Activated naive CD4-positive, alpha-beta T cell treated with anti-CD3 and anti-CD28 coated beads for 36 hours (primary cell): ENCODE data around the gene VASN. TPM values are rescaled to one million over a fixed set of nuclear protein-coding genes. Genes with fewer than 3 reads are reported as not detected.
A peak's percentile ranks its signal among the peaks of the same experiment; 100 is the strongest.
"Not testable (repeated sequence)": the region's sequence is repeated elsewhere in the genome, so short reads cannot be mapped to it uniquely, and the experiment has no call there.

Experiments
- CTCF ChIA-PET: fragments of 350-600 bp; sonication (Branson Sonifier 250); formaldehyde crosslinking; loops from one replicate; lab custom pipeline; 2021; ENCODE audit warnings: antibody characterized with exemption; lab: Charles Lee
- DNase-seq: peaks from one replicate; pipeline ENCODE4 v3.0.0-alpha.2; 2020
- H3K27ac Mint-ChIP-seq: one replicate; pipeline ENCODE4 v1.8.0; 2021; ENCODE audit warnings: mild to moderate bottlenecking, mixed read lengths
- H3K27me3 Mint-ChIP-seq: one replicate; pipeline ENCODE4 v1.8.0; 2021; ENCODE audit warnings: low read depth, mixed read lengths
- H3K36me3 Mint-ChIP-seq: one replicate; pipeline ENCODE4 v1.8.0; 2021; ENCODE audit warnings: low read depth, mixed read lengths
- H3K4me1 Mint-ChIP-seq: one replicate; pipeline ENCODE4 v1.8.0; 2021; ENCODE audit warnings: low read depth, mixed read lengths
- H3K4me3 Mint-ChIP-seq: one replicate; pipeline ENCODE4 v1.8.0; 2021; ENCODE audit warnings: mild to moderate bottlenecking, moderate library complexity, mixed read lengths
- H3K9me3 Mint-ChIP-seq: one replicate; pipeline ENCODE4 v1.8.0; 2021; ENCODE audit warnings: mixed read lengths
- intact Hi-C: fragments of 100-400 bp; cut with micrococcal nuclease; formaldehyde crosslinking; loops from one replicate; pipeline ENCODE4 v1.15.1; 2023
- total RNA-seq, 2 experiments: library from RNA; stranded (reverse); gene quantifications; one replicate each; pipeline ENCODE4 v1.2.3, GENCODE V29; 2021

Gene VASN
- total RNA-seq, 2 experiments from 2014 or later: not detected

DNA sequence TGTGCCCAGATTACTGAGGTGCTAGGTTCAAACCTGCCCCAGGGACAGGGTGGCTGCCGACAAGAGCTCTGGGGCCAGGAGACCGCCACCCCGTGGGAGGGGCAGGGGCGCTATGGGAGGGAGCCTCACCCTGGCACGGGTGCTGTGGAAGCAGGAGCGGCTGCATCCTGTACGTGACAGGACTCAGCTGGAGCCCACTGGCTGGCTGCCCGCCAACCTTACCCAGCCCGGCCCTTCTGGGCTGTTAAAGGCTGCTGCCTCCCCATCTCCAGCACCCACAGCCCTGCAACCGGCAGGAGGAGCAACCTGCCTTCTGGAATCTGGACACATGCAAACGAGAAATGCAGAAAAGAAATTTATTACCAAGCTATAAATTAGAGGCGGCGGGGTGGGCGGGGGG is 31.7 kb upstream of the VASN start:
- H3K27me3 Mint-ChIP-seq: no peaks in the 10 kb centered on the region
- DNase-seq: no peak
- no peak overlapping the region for H3K27ac Mint-ChIP-seq
- H3K4me3 Mint-ChIP-seq: no peak overlapping the region
- CTCF ChIA-PET: no interaction called here
- H3K9me3 Mint-ChIP-seq: no peaks in the 10 kb centered on the region
- H3K4me1 Mint-ChIP-seq: peaks cover 5% of the 10 kb centered on the region
- intact Hi-C loops: no loop called here
- peaks cover 4% of the 10 kb centered on the region for H3K36me3 Mint-ChIP-seq

- no peak overlapping the region for H3K27ac Mint-ChIP-seq
- H3K36me3 Mint-ChIP-seq: peaks cover 4% of the 10 kb centered on the region
- DNase-seq: no peak
- H3K9me3 Mint-ChIP-seq: no peaks in the 10 kb centered on the region
- CTCF ChIA-PET: interaction anchor here (0.7 kb wide), 1 partner anchor 50 kb away, joined by 3 read pairs; no protein-coding TSS in a partner anchor
- intact Hi-C loops: no loop called here
- peaks cover 5% of the 10 kb centered on the region for H3K4me1 Mint-ChIP-seq
- no peaks in the 10 kb centered on the region for H3K27me3 Mint-ChIP-seq
- no peak overlapping the region for H3K4me3 Mint-ChIP-seq
Measured at GRCh38 chr16:4340443-4340842, 31.2 kb upstream of the VASN start.

GRCh38 chr16:4341250-4341649 is 30.4 kb upstream of the VASN start:
- intact Hi-C loops: no loop called here
- Mint-ChIP-seq H3K36me3 (peaks cover 4% of the 10 kb centered on the region), H3K4me3 (no peak overlapping the region), H3K4me1 (peaks cover 7% of the 10 kb centered on the region), H3K9me3 (no peaks in the 10 kb centered on the region), H3K27me3 (no peaks in the 10 kb centered on the region), H3K27ac (no peak overlapping the region)
- no peak for DNase-seq
- CTCF ChIA-PET: interaction anchor here (0.7 to 1.2 kb wide), 3 partner anchors 9 to 52 kb away, joined by 3 to 4 read pairs (median 4); no protein-coding TSS in a partner anchor

GRCh38 chr16:4342866-4343744 is 28.5 kb upstream of the VASN start:
- Mint-ChIP-seq H3K9me3 (no peaks in the 10 kb centered on the region), H3K36me3 (peaks cover 4% of the 10 kb centered on the region), H3K27me3 (no peaks in the 10 kb centered on the region), H3K27ac (no peak overlapping the region), H3K4me3 (no peak overlapping the region), H3K4me1 (peaks cover 22% of the 10 kb centered on the region)
- intact Hi-C loops: no loop called here
- CTCF ChIA-PET: interaction anchor here (0.9 to 1.3 kb wide), 2 partner anchors 59 to 60 kb away, joined by 3 to 5 read pairs; no protein-coding TSS in a partner anchor
- DNase-seq: no peak

- H3K9me3 Mint-ChIP-seq, H3K27me3 Mint-ChIP-seq, H3K36me3 Mint-ChIP-seq, H3K4me3 Mint-ChIP-seq, H3K27ac Mint-ChIP-seq, DNase-seq, intact Hi-C loops: not testable (repeated sequence)
- peaks cover 28% of the 10 kb centered on the region for H3K4me1 Mint-ChIP-seq
- CTCF ChIA-PET: interaction anchor here (1.3 kb wide), 1 partner anchor 58 kb away, joined by 5 read pairs; no protein-coding TSS in a partner anchor
Measured at GRCh38 chr16:4344300-4344982, 27.2 kb upstream of the VASN start.

DNA sequence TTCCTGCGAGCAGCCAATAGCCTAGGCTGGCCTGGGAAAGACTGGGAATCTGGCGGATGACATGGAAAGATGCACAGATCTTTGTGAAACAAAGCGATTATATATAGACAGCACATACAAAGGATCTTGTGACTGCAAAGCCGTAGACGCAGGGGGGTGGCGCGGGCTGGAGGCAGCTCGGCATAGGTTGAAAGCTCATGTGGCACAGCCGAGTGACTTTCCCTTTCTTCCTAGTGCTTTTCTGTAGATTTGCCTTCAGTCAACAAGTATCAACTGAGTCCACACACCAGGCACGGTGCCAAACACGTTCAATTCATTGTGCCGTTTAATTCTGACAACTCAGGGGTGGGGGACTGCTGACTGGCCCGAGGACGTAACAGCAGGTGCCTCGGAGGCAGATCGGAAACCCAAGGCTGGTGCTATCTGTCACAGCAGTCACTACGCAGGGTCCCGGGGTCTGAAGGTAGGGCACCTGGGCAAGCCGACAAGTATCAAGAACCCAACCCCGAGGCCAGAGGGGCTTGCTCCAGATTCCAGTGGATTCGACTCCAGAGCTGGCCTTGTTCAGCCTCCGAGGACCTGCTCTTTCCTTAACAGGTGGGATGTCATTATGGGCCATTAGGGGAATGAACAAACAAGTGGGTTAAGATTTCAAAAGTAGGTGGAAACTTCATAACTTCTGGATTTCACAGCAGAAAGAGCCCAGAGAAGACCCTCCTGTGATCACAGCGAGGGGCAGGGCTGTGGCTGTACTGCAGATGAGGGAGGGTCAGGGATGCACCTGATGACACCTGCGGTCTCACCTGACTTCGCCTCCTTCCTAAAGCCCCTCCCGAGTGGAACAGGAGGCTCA is 26.4 kb upstream of the VASN start:
- CTCF ChIA-PET: interaction anchor here (1.4 to 1.7 kb wide), 2 partner anchors 13 to 17 kb away, joined by 5 read pairs; no protein-coding TSS in a partner anchor
- intact Hi-C loops: no loop called here
- H3K4me3 Mint-ChIP-seq: no peak overlapping the region
- H3K27me3 Mint-ChIP-seq: no peaks in the 10 kb centered on the region
- peaks cover 5% of the 10 kb centered on the region for H3K36me3 Mint-ChIP-seq
- no peak overlapping the region for H3K27ac Mint-ChIP-seq
- H3K9me3 Mint-ChIP-seq: no peaks in the 10 kb centered on the region
- H3K4me1 Mint-ChIP-seq: peaks cover 35% of the 10 kb centered on the region
- DNase-seq: no peak

DNA sequence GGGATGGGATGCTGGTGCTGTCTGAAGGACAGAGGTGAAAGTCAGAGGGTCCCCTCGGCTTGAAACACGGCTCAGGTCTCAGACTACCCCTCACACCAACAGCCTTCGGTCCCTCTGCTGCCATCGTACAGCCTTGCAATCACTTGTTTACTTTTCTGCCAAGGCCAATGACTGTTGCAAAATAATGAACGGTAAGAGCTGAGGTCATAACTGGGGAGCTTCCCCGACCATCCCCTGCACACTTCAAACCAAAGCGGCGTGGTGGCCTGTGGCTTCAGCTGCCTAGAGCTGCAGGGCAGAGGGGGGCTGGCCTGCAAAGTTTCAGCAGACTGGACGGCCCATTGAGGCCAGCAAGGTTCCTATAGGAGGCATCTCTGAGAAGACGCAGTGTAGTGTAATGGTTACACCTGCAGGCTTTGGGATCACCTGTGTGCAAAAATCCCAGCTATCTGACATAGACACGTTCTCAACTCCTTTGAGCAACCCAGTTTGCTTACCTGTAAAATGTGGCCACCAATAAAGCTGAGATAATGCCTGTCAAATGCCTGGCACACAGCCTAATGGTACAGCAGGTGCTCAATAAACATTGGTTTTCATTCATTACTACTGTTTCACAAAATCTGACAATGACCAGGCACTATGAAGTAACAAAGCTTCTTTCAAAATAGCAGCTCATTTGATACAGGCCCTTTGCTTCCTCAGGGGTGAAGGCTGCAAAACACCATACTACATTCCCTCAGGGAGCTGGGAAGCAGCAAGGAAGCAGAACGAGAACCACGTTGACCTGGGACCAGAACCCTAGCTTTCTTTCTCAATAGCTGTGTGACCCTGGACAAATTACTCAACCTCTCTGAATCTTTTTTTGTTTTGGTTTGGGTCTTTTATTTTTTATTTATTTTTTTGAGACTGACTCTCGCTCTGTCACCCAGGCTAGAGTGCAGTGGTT is 25.5 kb upstream of the VASN start:
- Mint-ChIP-seq H3K27me3 (no peaks in the 10 kb centered on the region), H3K4me3 (no peak overlapping the region), H3K4me1 (peaks cover 38% of the 10 kb centered on the region), H3K9me3 (no peaks in the 10 kb centered on the region), H3K27ac (no peak overlapping the region), H3K36me3 (peaks cover 8% of the 10 kb centered on the region)
- intact Hi-C loops: no loop called here
- CTCF ChIA-PET: interaction anchor here (0.8 to 1.7 kb wide), 4 partner anchors 11 to 38 kb away, joined by 3 to 5 read pairs (median 4); no protein-coding TSS in a partner anchor
- no peak for DNase-seq

DNA sequence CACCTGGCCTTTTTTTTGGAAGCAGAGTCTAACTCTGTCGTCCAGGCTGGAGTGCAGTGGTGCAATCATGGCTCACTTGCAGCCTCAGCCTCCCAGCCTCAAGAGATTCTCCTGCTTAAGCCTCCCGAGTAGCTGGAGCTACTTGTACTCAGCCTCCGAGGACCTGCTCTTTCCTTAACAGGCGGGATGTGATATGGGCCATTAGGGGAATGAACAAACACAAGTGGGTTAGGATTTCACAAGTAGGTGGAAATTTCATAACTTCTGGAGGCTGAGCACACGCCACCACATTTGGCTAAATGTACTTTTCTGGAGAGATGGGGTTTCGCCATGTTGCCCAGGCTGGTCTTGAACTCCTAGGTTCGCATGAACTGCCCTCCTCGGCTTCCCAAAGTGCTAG is 24.6 kb upstream of the VASN start:
- Mint-ChIP-seq H3K9me3 (no peaks in the 10 kb centered on the region), H3K4me3 (no peak overlapping the region), H3K4me1 (peaks cover 45% of the 10 kb centered on the region), H3K36me3 (peaks cover 8% of the 10 kb centered on the region), H3K27ac (no peak overlapping the region), H3K27me3 (no peaks in the 10 kb centered on the region)
- intact Hi-C loops: no loop called here
- DNase-seq: no peak
- CTCF ChIA-PET: interaction anchor here (1.1 to 1.5 kb wide), 2 partner anchors 39 to 56 kb away, joined by 3 to 5 read pairs; no protein-coding TSS in a partner anchor

- no peak overlapping the region for H3K4me3 Mint-ChIP-seq
- H3K4me1 Mint-ChIP-seq: peaks cover 45% of the 10 kb centered on the region
- CTCF ChIA-PET: interaction anchor here (1.5 kb wide), 1 partner anchor 55 kb away, joined by 5 read pairs; no protein-coding TSS in a partner anchor
- H3K27ac Mint-ChIP-seq: peak overlapping the region; percentile 15
- intact Hi-C loops: no loop called here
- no peaks in the 10 kb centered on the region for H3K27me3 Mint-ChIP-seq
- H3K36me3 Mint-ChIP-seq: peaks cover 8% of the 10 kb centered on the region
- DNase-seq: no peak
- H3K9me3 Mint-ChIP-seq: no peaks in the 10 kb centered on the region
Measured at GRCh38 chr16:4347765-4348509, 23.7 kb upstream of the VASN start.

DNA sequence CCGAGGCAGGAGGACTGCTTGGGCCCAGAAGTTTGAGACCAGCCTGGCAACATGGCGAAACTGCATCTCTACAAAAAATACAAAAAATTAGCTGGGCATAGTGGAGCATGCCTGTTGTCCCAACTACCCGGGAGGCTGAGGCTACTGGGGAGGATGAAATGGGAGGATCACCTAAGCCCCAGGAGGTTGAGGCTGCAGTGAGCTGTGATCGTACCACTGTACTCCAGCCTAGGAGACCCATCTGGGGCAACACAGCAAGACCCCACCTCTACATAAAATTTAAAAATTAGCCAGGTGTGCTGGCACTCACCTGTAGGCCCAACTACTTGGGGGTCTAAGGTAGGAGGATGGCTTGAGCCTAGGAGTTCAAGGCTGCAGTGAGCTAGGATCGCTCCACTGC is 22.3 kb upstream of the VASN start:
- Mint-ChIP-seq H3K27ac (no peak overlapping the region), H3K4me3 (peak overlapping the region; percentile 45), H3K27me3 (no peaks in the 10 kb centered on the region), H3K4me1 (peaks cover 40% of the 10 kb centered on the region), H3K9me3 (no peaks in the 10 kb centered on the region), H3K36me3 (peaks cover 11% of the 10 kb centered on the region)
- intact Hi-C loops: no loop called here
- DNase-seq: no peak
- CTCF ChIA-PET: interaction anchor here (0.6 to 2.6 kb wide), 8 partner anchors 10 to 129 kb away, joined by 3 to 7 read pairs (median 4); no protein-coding TSS in a partner anchor
